ENCODE measurements around the gene RBPJ.

The RBPJ gene

DNA sequence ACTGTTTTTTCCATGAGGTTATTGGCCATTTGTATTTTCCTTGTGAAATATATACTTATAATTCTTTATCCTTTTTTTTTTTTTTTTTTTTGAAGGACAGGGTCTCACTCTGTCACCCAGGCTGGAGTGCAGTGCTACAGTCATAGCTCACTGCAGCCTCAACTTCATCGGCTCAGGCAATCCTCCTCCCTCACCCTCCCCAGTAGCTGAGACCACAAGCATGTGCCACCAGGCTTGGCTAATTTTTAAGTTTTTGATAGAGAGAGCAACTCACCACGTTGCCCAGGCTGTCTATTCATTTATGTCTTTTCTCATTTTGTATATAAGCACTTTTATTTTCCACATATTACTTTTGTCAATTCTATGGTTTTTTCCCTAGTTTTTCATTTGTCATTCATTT lies 16.8 kb downstream of the RBPJ start:
- Histone ChIP-seq H3K56ac (ENCODE audit: low read length) (no peak overlapping the region), H3K9ac (ENCODE audit: low read length) (no peak overlapping the region), H3K4ac (ENCODE audit: low read depth, low read length) (no peak overlapping the region), H2BK5ac (ENCODE audit: low read length) (no peak overlapping the region), H3K4me3 (ENCODE audit: low read length) (no peak overlapping the region), H4K8ac (ENCODE audit: low read depth, low read length) (no peak overlapping the region), H2BK120ac (ENCODE audit: low read depth, low read length) (no peak overlapping the region), H4K5ac (ENCODE audit: low read length) (no peak overlapping the region), H2AK5ac (ENCODE audit: low read length) (no peak overlapping the region), H3K18ac (ENCODE audit: low read length) (no peak overlapping the region), H2BK15ac (replicated peaks; ENCODE audit: low read depth) (no peak overlapping the region), H3K27ac (ENCODE audit: low read depth, low read length) (no peak overlapping the region), H3K23ac (ENCODE audit: low read length) (no peak overlapping the region), H3K36me3 (ENCODE audit: control insufficient read depth, insufficient read depth, low read length) (no peaks in the 10 kb centered on the region), H3K27me3 (ENCODE audit: insufficient read depth, low read length, poor library complexity) (no peaks in the 10 kb centered on the region), H3K4me2 (ENCODE audit: low read length) (no peak overlapping the region), H3K79me2 (ENCODE audit: control insufficient read depth, insufficient read depth, low read length) (peaks cover 78% of the 10 kb centered on the region), H3K4me1 (ENCODE audit: control insufficient read depth, low read depth, low read length) (peaks cover 2% of the 10 kb centered on the region), H3K79me1 (ENCODE audit: low read length) (peaks cover 6% of the 10 kb centered on the region)
- no peak for DNase-seq
- no CpG with 5 or more reads among the region's 2 CpGs for WGBS (ENCODE audit: extremely low coverage, insufficient coverage, low lambda C conversion rate)

- WGBS (ENCODE audit: extremely low coverage, insufficient coverage, low lambda C conversion rate) = no CpG with 5 or more reads among the region's 3 CpGs
Observed at GRCh38 chr4:26342328-26343037, 21.7 kb downstream of the RBPJ start.

GRCh38 chr4:26343038-26343398 lies 22.2 kb downstream of the RBPJ start:
- H3K27me3 ChIP-seq (ENCODE audit: insufficient read depth, low read length, poor library complexity) = no peaks in the 10 kb centered on the region
- no peak overlapping the region for H2BK5ac ChIP-seq (ENCODE audit: low read length)
- H3K36me3 ChIP-seq (ENCODE audit: control insufficient read depth, insufficient read depth, low read length) = no peaks in the 10 kb centered on the region
- H2AK5ac ChIP-seq (ENCODE audit: low read length) = no peak overlapping the region
- H3K4me1 ChIP-seq (ENCODE audit: control insufficient read depth, low read depth, low read length) = peaks cover 2% of the 10 kb centered on the region
- H3K56ac ChIP-seq (ENCODE audit: low read length) = no peak overlapping the region
- H3K27ac ChIP-seq (ENCODE audit: low read depth, low read length) = no peak overlapping the region
- H3K9ac ChIP-seq (ENCODE audit: low read length) = no peak overlapping the region
- H3K4me2 ChIP-seq (ENCODE audit: low read length) = no peak overlapping the region
- H4K5ac ChIP-seq (ENCODE audit: low read length) = no peak overlapping the region
- WGBS (ENCODE audit: extremely low coverage, insufficient coverage, low lambda C conversion rate) = no CpG with 5 or more reads among the region's 3 CpGs
- no peak overlapping the region for H3K18ac ChIP-seq (ENCODE audit: low read length)
- peaks cover 8% of the 10 kb centered on the region for H3K79me1 ChIP-seq (ENCODE audit: low read length)
- H3K23ac ChIP-seq (ENCODE audit: low read length) = no peak overlapping the region
- H2BK120ac ChIP-seq (ENCODE audit: low read depth, low read length) = no peak overlapping the region
- no peak overlapping the region for H2BK15ac ChIP-seq (replicated peaks; ENCODE audit: low read depth)
- no peak for DNase-seq
- no peak overlapping the region for H3K4ac ChIP-seq (ENCODE audit: low read depth, low read length)
- no peak overlapping the region for H3K4me3 ChIP-seq (ENCODE audit: low read length)
- H4K8ac ChIP-seq (ENCODE audit: low read depth, low read length) = no peak overlapping the region
- peaks cover 71% of the 10 kb centered on the region for H3K79me2 ChIP-seq (ENCODE audit: control insufficient read depth, insufficient read depth, low read length)

More at GRCh38 chr4:26342328-26343037, 21.7 kb downstream of the RBPJ start:
- no peaks in the 10 kb centered on the region for H3K27me3 ChIP-seq (ENCODE audit: insufficient read depth, low read length, poor library complexity)
- DNase-seq = no peak
- H3K18ac ChIP-seq (ENCODE audit: low read length) = no peak overlapping the region
- no peak overlapping the region for H3K9ac ChIP-seq (ENCODE audit: low read length)
- no peak overlapping the region for H3K4me3 ChIP-seq (ENCODE audit: low read length)
- peaks cover 70% of the 10 kb centered on the region for H3K79me2 ChIP-seq (ENCODE audit: control insufficient read depth, insufficient read depth, low read length)
- H4K5ac ChIP-seq (ENCODE audit: low read length) = no peak overlapping the region
- H3K23ac ChIP-seq (ENCODE audit: low read length) = no peak overlapping the region
- no peak overlapping the region for H2AK5ac ChIP-seq (ENCODE audit: low read length)
- H3K79me1 ChIP-seq (ENCODE audit: low read length) = peaks cover 8% of the 10 kb centered on the region
- no peak overlapping the region for H2BK5ac ChIP-seq (ENCODE audit: low read length)
- no peak overlapping the region for H4K8ac ChIP-seq (ENCODE audit: low read depth, low read length)
- no peak overlapping the region for H3K4me2 ChIP-seq (ENCODE audit: low read length)
- H3K27ac ChIP-seq (ENCODE audit: low read depth, low read length) = no peak overlapping the region
- no peak overlapping the region for H3K56ac ChIP-seq (ENCODE audit: low read length)
- H3K4ac ChIP-seq (ENCODE audit: low read depth, low read length) = no peak overlapping the region
- no peak overlapping the region for H2BK15ac ChIP-seq (replicated peaks; ENCODE audit: low read depth)
- no peaks in the 10 kb centered on the region for H3K36me3 ChIP-seq (ENCODE audit: control insufficient read depth, insufficient read depth, low read length)
- peaks cover 2% of the 10 kb centered on the region for H3K4me1 ChIP-seq (ENCODE audit: control insufficient read depth, low read depth, low read length)
- no peak overlapping the region for H2BK120ac ChIP-seq (ENCODE audit: low read depth, low read length)

DNA sequence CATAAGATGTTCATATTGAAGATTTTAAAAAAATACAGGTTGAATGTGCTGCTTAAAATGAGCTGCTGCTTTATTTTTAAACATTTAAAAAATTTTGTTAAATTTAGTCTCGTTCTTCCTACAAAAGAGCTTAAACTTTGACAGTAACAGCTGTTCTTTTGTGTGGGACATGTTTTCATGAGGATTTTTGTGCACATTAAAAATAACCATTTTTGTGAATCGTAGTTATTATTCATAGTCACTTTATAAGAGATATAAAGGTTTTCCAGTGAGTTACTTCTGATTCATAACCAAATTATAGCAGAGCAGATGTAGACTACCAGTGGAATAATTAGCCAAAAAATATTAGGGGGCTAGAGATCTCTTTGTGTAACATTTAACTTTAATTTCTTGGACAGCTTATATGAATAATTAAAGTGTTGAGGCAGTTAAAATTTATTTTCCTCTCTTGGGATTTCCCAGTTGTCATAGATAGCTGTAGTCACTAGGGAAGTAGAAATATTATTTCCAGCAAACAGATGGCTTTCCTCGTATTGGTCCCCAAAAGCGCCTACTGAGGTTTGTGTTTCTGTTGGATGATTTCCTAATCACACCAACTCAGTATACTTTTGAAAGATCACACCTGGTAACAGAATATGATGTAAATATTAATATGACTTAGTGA lies 24.2 kb downstream of the RBPJ start:
- H3K56ac ChIP-seq (ENCODE audit: low read length) = no peak overlapping the region
- H3K18ac ChIP-seq (ENCODE audit: low read length) = no peak overlapping the region
- no peak overlapping the region for H2BK5ac ChIP-seq (ENCODE audit: low read length)
- peaks cover 2% of the 10 kb centered on the region for H3K4me1 ChIP-seq (ENCODE audit: control insufficient read depth, low read depth, low read length)
- DNase-seq = no peak
- H2BK15ac ChIP-seq (replicated peaks; ENCODE audit: low read depth) = no peak overlapping the region
- no peak overlapping the region for H3K4me2 ChIP-seq (ENCODE audit: low read length)
- peaks cover 71% of the 10 kb centered on the region for H3K79me2 ChIP-seq (ENCODE audit: control insufficient read depth, insufficient read depth, low read length)
- no peak overlapping the region for H4K5ac ChIP-seq (ENCODE audit: low read length)
- H3K79me1 ChIP-seq (ENCODE audit: low read length) = peaks cover 9% of the 10 kb centered on the region
- WGBS (ENCODE audit: extremely low coverage, insufficient coverage, low lambda C conversion rate) = no CpG with 5 or more reads among the region's 4 CpGs
- H3K36me3 ChIP-seq (ENCODE audit: control insufficient read depth, insufficient read depth, low read length) = no peaks in the 10 kb centered on the region
- no peak overlapping the region for H3K4ac ChIP-seq (ENCODE audit: low read depth, low read length)
- no peak overlapping the region for H3K27ac ChIP-seq (ENCODE audit: low read depth, low read length)
- H2AK5ac ChIP-seq (ENCODE audit: low read length) = no peak overlapping the region
- H4K8ac ChIP-seq (ENCODE audit: low read depth, low read length) = no peak overlapping the region
- H2BK120ac ChIP-seq (ENCODE audit: low read depth, low read length) = no peak overlapping the region
- no peak overlapping the region for H3K9ac ChIP-seq (ENCODE audit: low read length)
- H3K27me3 ChIP-seq (ENCODE audit: insufficient read depth, low read length, poor library complexity) = no peaks in the 10 kb centered on the region
- H3K23ac ChIP-seq (ENCODE audit: low read length) = no peak overlapping the region
- no peak overlapping the region for H3K4me3 ChIP-seq (ENCODE audit: low read length)

GRCh38 chr4:26345565-26345938 lies 24.7 kb downstream of the RBPJ start:
- DNase-seq = no peak
- Histone ChIP-seq H2BK120ac (ENCODE audit: low read depth, low read length) (no peak overlapping the region), H3K4me1 (ENCODE audit: control insufficient read depth, low read depth, low read length) (peaks cover 2% of the 10 kb centered on the region), H2BK15ac (replicated peaks; ENCODE audit: low read depth) (no peak overlapping the region), H3K56ac (ENCODE audit: low read length) (no peak overlapping the region), H2AK5ac (ENCODE audit: low read length) (no peak overlapping the region), H3K23ac (ENCODE audit: low read length) (no peak overlapping the region), H2BK5ac (ENCODE audit: low read length) (no peak overlapping the region), H3K27ac (ENCODE audit: low read depth, low read length) (no peak overlapping the region), H3K18ac (ENCODE audit: low read length) (no peak overlapping the region), H3K79me2 (ENCODE audit: control insufficient read depth, insufficient read depth, low read length) (peaks cover 68% of the 10 kb centered on the region), H3K4me2 (ENCODE audit: low read length) (no peak overlapping the region), H3K4ac (ENCODE audit: low read depth, low read length) (no peak overlapping the region), H3K27me3 (ENCODE audit: insufficient read depth, low read length, poor library complexity) (no peaks in the 10 kb centered on the region), H3K79me1 (ENCODE audit: low read length) (peaks cover 9% of the 10 kb centered on the region), H4K5ac (ENCODE audit: low read length) (no peak overlapping the region), H3K9ac (ENCODE audit: low read length) (no peak overlapping the region), H3K4me3 (ENCODE audit: low read length) (no peak overlapping the region), H3K36me3 (ENCODE audit: control insufficient read depth, insufficient read depth, low read length) (no peaks in the 10 kb centered on the region), H4K8ac (ENCODE audit: low read depth, low read length) (no peak overlapping the region)
- WGBS (ENCODE audit: extremely low coverage, insufficient coverage, low lambda C conversion rate) = no CpG with 5 or more reads among the region's 3 CpGs
